NCI-H524 treated with DMSO at 0.1 percent for 48 hours (cell line): ENCODE measurements around the gene TBC1D1.

ENCODE experiments used
- DNase-seq: peaks from one replicate; lab custom pipeline; 2025; lab: John Stamatoyannopoulos, UW

Gene TBC1D1

GRCh38 chr4:38129460-38130227 lies 238.8 kb downstream of the TBC1D1 start:
- DNase-seq = no peak

- DNase-seq = no peak
Observed at GRCh38 chr4:38130884-38131283, 240.0 kb downstream of the TBC1D1 start.

DNA sequence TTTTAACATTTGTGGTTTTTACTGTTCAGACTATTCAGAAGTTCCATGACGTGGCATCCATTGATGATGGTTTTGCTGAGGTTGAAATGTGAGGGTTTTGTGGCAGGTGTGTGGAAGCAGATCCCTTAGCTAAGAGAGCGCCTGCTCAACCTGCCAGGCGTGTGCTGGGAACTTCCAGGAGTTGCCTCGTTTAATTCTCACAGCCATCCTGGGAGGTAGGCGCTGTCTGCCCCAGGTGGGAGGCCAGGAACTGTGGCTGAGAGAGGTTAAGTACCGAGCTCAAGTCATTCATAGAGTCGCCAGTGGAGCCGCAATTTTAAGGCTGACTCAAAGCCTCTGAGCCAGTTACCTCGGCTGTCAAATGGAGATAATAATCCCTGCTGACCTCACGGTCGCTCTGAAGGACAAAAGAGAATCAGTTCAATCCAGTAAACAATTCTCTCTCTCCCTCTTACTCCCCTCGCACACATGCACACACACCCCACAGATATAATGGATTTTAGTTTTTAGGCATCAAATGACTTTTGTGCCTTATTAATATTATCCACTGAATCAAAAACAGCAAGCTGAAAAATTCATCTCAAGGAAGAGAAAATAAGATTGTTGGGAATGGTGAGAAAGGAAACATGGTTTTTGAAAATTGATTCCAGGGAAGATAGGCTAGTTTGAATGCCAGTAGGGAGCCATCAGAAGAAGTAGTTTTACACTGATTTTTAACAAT lies 240.6 kb downstream of the TBC1D1 start:
- no peak for DNase-seq

- no peak for DNase-seq
Observed at GRCh38 chr4:38132107-38132673, 241.3 kb downstream of the TBC1D1 start.

- DNase-seq = no peak
Observed at GRCh38 chr4:38132843-38133662, 242.2 kb downstream of the TBC1D1 start.

DNA sequence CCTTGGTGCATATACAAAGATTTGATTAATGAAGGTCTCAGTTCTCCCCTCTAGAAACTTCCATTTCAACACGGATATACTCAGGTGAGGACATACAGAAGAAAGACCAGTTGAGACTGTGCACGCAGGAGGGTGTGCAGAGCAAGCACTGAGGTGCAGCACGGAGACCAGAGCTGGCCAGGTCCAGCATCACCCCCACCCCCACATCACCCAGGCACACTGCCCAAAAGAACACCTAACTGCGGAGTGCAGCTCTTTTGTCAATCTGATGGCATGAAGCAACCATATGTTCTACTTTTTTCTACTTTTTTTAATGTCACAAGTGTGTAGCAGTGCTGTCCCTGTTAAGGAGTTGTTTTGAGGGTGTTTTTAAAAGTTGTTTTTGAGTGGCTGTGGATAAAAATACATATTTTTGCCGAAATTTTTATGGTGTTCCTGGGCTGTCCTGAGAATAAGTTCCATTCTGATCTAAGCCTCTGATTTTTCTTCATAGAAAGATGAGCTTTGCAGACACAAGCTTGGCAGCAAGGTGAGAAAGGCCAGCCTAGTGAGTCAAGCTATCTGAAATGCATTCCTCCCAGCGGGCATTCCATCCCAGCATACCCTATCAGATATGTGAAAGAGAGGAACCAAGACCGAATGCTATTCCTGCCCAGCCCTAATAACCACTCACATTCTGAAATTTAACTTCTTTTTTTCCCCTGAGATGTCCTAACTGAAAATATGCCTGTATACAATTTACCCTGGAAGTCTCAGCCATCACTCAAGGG lies 243.0 kb downstream of the TBC1D1 start:
- DNase-seq = no peak

- DNase-seq = no peak
Observed at GRCh38 chr4:38135201-38135600, 244.3 kb downstream of the TBC1D1 start.

GRCh38 chr4:38136604-38137003 lies 245.7 kb downstream of the TBC1D1 start:
- no peak for DNase-seq

- DNase-seq = no peak
Observed at GRCh38 chr4:38137080-38137479, 246.2 kb downstream of the TBC1D1 start.

- no peak for DNase-seq
Observed at GRCh38 chr4:38138363-38138762, 247.5 kb downstream of the TBC1D1 start.

GRCh38 chr4:38139187-38139586 lies 248.3 kb downstream of the TBC1D1 start:
- DNase-seq = no peak

DNA sequence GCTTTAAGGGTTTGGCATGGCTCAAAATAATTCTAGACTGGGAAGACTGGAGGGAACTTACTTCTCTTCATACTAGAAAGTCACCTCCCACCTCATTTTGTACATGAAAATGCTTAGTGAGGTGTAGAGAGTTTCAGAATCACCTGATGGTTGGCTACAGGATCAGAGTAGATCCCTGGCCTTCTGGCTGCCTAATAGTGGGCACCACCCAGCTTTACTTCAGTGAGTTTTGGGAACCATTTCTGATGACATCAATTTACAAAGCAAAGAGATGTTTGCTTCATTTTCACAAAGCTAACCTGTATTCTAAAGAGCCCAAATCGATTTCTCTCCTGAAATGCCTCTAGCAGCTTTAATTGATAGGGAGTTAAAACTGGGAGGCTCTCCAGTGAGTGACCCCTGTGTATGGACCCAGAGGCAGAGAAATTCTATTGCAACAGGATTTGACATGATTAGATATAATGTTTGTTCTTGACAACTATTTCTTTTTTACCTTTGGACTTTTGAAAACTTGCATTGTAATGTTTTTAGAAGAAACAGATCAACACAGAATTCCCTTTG lies 249.8 kb downstream of the TBC1D1 start:
- DNase-seq = no peak

GRCh38 chr4:38141808-38142500 lies 251.1 kb downstream of the TBC1D1 start:
- no peak for DNase-seq

GRCh38 chr4:38144031-38144430 lies 253.1 kb downstream of the TBC1D1 start:
- no peak for DNase-seq

DNA sequence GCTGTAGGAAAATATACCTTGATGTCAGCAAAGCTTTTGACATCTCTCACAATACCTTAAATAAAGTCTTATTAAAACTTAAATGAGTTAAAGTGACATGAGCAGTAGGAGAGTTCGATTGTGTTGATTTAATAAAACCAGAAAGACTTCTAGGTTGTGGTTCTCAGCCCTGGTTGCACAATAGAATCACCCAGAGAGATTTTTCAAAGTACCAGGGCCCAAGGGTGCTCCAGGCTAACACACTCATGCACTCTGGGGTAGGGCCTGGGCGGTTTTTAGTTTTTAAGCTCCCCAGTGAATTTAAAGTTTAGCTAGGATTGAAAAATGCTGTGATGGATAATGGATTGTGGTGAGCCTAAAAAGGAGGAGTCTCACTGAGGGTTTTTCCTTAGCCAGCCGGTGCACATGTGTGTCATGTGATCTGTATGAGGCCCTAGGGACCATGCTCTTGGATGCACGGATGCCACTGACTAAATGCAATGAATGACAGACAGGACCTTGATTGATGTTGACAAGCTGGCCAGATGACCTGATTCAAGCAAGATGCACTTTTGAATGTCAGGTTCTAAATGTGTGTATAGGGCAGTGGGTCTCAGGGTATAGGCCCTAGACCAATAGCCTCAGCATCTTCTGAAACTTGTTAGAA lies 254.3 kb downstream of the TBC1D1 start:
- DNase-seq = no peak

DNA sequence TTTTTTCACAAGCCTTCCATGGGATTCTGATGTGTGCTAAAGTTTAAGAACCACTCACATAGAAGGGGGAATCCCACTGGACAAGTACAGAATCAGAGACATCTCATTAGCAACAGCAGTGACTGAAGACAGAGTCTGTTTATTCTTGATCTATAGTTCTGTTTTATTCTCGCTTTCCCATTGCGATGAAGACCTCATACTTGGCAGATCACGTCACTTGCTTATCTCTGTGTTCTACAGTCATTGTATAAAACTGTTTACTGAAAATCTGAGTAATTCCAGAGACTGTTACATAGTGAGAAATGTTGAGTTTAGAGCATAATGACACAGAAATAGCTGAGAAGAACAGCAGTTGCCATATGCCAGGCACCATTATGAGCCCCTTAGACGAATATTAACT lies 254.9 kb downstream of the TBC1D1 start:
- DNase-seq = no peak

DNA sequence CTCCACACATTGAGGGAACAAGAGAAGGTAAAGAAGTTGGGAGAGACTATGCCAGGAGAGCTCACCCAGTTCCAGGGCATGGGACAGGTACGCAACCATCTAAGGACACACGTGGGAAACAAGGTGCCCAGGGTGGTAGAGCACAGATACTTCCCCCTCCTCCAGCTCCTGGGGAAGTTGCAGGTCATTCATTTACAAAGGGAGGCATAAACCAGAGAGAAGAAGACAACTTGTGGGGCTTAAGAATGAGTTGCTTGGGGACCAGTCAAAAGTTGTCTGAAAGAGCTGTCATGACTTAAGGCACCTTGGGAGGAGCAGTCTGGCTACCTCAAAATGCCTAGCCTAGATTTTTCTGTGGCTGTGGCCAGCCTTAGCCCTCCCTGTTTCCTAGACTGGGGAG lies 255.5 kb downstream of the TBC1D1 start:
- no peak for DNase-seq

DNA sequence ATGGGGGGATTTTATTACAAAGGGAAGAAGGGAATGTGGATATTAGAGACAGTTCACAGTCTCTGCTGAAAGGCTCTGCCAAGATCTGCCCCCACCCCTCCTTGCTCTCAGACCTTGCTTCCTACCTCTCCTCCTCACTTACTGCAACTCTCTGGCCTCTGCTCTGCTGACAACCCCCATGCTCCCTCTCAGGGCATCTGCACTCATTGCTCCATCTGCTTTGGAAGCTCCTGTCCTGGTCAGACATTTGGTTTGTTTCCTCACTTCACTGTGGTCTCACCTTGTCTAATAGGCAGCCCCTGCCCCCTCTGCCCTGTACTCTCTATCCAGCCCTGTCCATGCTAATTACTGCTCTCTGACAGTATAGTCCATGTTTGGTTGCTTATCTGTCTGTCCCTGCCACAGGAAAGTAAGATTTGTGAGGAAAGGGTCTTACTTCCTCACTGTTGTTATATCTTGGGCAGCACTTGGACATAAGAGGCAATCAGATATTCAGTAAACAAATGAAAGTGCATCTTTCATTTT lies 258.6 kb downstream of the TBC1D1 start:
- DNase-seq = no peak

DNA sequence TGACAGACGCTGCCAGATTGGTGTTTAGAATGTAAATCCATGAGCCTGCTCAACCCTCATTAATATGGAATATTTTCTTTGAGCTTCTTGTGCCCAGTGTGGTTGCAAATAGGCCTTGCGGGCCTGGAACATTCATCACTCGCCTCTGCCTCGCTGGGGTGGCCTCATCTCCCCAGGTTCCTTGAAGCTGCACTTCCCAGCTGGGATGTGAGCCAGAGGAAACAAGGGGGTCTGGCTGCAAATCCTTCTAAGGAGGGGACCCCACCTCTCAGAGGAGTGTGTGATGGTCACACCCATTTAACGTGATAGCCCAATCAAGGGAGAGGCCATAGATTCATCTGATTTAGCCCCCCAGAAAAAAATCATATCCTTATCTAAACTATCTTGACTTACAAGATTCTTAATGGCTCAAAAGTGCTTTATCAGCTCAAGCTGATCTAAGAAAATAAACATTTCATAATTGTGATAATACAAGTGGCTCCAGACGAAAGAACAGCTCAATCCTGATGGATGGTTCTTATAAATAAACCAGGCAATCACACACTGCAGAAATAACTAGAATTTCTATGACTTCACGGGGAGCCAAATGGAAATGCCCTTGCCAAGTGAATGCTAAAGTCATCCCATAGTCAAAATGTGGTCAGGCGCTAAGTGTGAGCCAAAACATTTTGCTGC lies 259.2 kb downstream of the TBC1D1 start:
- no peak for DNase-seq
